GM19238 (cell line): Measurements from ENCODE around the gene YES1.
A peak's percentile ranks its signal among the peaks of the same experiment; 100 is the strongest.
"Not testable (repeated sequence)": the region's sequence is repeated elsewhere in the genome, so short reads cannot be mapped to it uniquely, and the experiment has no call there.

Experiments used
- DNase-seq: peaks from one replicate; pipeline ENCODE4 v3.0.0; 2011; ENCODE audit warnings: low spot score; ENCODE audit not compliant: insufficient read length

The YES1 gene

GRCh38 chr18:824179-824578 is 12.1 kb upstream of the YES1 start:
- no peak for DNase-seq

GRCh38 chr18:820591-821165 is 8.6 kb upstream of the YES1 start:
- DNase-seq: no peak

GRCh38 chr18:816869-817268 is 4.8 kb upstream of the YES1 start:
- DNase-seq: no peak

- no peak for DNase-seq
Observed at GRCh38 chr18:816088-816653, 4.1 kb upstream of the YES1 start.

GRCh38 chr18:815353-815752 is 3.3 kb upstream of the YES1 start:
- no peak for DNase-seq

- no peak for DNase-seq
Observed at GRCh38 chr18:814300-815084, 2.5 kb upstream of the YES1 start.

- no peak for DNase-seq
Observed at GRCh38 chr18:813172-814071, 1.4 kb upstream of the YES1 start.

- peak; percentile 76 for DNase-seq
Observed at GRCh38 chr18:812376-813171, 532 bp upstream of the YES1 start.

GRCh38 chr18:811182-811891 is 705 bp downstream of the YES1 start:
- DNase-seq: no peak

GRCh38 chr18:809985-810642 is 1.9 kb downstream of the YES1 start:
- DNase-seq: no peak

GRCh38 chr18:809228-809627 is 2.8 kb downstream of the YES1 start:
- not testable (repeated sequence) for DNase-seq

- no peak for DNase-seq
Observed at GRCh38 chr18:808502-808901, 3.5 kb downstream of the YES1 start.

- no peak for DNase-seq
Observed at GRCh38 chr18:808086-808485, 4.0 kb downstream of the YES1 start.

- DNase-seq: no peak
Observed at GRCh38 chr18:805755-806110, 6.3 kb downstream of the YES1 start.

GRCh38 chr18:805008-805754 is 6.9 kb downstream of the YES1 start:
- DNase-seq: no peak

- no peak for DNase-seq
Observed at GRCh38 chr18:801137-801536, 10.9 kb downstream of the YES1 start.

GRCh38 chr18:799943-800342 is 12.1 kb downstream of the YES1 start:
- DNase-seq: no peak

- DNase-seq: not testable (repeated sequence)
Observed at GRCh38 chr18:795383-795782, 16.7 kb downstream of the YES1 start.

- no peak for DNase-seq
Observed at GRCh38 chr18:789397-789796, 22.6 kb downstream of the YES1 start.
